Measurements from ENCODE around the gene FOSL2.

FOSL2 gene

DNA sequence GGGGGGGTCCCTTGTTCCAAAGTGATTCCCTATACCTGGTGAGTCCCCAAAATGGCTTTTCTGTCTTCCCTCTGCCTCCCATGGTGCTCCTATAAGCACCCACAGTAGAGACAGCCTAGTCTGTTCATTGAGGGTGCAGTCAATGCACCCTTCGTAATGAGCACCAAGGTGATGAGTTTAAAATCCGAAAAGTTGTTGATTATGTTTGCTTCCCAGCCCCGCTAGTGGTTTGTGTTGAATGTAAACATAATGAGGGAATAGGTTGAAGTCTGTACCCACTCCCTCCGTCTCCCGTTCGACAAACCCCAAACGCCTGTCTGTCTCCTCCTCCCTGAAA lies 2.3 kb downstream of the FOSL2 start:
- DNase-seq (ENCODE audit: low read depth, low spot score), result no peak

DNA sequence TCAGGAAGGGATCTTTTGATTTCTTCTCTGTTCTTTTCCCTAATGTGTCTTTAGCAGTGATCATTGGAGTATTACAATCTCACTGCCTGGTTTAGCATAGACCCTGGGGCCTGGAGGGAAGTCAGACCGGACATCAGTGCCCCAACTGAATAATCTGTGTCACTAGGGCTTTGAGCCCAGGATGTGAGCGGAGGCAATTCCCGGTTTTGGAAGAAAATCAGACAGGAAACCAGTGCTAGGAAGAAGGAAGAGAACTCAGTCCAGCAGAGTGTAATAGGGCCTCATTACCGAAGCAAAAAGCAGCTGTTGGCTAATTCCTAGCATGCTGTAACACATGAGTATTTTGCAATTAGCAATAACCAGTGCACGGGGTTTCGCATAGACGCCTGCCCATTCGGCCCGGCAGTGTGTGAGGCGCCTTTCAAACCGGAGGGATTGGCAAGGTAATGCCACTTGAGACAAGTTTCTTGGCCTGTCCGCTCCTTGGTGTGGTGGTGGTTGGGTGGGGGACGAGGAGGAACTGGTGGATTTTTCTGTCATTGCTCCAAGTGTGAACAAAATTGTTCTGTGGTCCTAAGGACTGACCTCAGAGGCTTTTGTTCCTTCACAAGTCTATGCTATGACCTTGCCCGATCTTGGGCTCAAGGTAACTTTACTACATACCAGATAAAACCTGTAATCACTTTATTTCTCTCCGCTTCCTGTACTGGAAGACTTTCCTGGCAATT lies 2.8 kb downstream of the FOSL2 start:
- DNase-seq (ENCODE audit: low read depth, low spot score), result no peak

DNA sequence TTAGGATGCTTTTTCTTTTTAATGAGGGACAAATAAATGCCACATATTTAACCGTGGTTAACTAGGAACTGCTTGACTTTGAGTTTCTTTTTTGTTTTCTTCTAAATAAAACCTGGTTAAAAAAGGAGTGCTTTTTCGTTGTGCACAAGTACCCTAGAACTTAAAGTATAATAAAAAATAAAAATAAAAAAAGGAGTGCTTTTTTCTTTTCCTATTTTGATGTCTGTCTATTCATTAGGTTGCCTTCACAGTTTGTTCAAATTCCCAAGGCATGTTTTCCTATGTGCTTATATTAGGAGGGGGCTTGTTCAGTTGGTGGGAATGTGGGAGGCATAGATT lies 4.4 kb downstream of the FOSL2 start:
- no peak for DNase-seq (ENCODE audit: low read depth, low spot score)

DNA sequence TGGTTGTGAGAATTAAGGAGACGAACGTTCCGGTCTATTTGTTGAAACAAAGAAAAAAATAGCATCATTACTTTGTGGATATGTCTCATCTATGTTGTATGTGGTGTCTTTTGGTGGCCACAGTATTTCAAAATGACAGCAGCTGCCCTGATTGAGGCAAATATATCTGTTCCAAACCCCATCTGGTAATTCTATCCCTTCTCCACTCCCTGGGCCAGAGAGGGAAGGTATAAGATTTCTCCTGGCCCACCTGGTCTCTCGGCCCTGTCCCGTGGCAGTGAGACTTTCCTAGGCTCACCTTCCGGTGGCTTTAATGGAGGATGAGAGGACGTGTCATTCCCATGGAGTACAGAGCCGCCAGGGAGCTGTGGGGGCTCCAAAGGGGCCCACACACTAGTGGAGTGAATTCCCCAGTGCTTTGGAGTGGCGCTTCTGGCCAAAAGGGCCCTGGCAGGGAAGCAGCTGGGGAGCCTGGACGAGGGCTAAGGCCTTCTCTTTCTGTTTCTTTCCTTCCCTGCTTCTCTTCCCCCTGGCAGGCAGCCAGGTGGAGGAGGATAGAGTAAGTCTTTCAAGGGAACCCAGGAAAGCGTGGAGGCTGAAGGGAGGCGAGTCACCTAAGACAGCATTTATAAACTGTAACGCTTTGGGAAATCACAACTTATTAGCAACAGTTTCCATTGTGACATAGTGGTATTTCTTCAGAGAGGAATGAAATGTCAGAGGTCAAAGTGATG lies 5.6 kb downstream of the FOSL2 start:
- DNase-seq (ENCODE audit: low read depth, low spot score), result no peak

DNA sequence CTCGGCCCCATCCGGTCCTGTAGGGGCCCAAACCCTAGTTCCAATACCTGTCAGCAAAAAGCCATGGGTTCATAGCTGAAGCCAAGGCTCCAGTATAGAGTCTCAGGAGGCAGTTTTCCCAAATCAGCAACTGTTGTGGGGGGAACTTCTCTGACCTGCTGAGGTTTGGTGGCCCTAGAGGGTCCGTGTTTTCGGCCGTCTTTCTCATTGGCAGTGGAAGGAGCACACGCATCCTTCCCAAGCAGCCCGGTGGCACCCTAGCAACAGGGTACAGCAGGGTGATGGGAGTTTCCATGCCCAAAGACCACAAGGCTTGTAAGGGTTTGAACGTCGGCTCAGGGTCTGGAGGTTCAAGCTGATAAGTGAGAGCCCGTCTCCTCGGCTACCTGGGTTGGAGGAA lies 6.6 kb downstream of the FOSL2 start:
- no peak for DNase-seq (ENCODE audit: low read depth, low spot score)

DNA sequence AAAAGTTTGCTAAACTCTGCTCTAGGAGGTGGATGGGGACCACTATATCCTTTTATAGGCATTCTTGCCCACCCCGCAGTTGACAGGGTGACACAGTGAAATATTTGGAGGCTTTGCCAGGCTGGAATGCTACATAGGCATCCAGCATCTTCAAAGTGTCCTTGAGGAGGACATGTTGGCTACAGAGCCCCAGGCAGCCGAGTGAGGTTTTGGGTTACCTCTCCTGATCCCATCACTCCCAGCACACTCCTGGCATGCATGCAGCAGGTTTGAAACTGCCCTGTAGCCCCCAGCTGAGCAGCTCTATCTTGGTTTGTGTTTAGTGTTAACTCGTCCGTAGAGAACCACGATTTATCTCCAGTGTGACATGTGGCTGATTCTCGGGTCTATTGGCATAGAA lies 7.3 kb downstream of the FOSL2 start:
- no peak for DNase-seq (ENCODE audit: low read depth, low spot score)

DNA sequence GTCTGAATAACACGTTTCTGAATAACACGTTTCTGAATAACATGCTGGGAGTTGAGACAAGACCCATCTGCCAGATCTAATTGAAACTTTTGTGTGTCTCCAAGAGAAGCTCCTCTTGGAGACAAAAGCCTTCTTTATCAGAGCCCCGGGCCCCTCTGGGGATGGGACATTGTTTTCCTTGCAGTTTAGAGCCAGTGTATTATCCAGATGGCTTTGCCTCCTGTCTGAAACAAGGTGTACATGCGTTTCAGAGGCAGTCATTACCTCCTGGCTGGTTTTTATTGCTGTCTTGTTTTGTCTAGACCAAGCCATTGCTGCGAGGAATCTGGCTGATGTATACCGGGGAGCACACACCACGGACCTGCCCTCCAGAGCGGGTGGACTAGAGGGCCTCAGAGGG lies 7.8 kb downstream of the FOSL2 start:
- DNase-seq (ENCODE audit: low read depth, low spot score), result no peak

DNA sequence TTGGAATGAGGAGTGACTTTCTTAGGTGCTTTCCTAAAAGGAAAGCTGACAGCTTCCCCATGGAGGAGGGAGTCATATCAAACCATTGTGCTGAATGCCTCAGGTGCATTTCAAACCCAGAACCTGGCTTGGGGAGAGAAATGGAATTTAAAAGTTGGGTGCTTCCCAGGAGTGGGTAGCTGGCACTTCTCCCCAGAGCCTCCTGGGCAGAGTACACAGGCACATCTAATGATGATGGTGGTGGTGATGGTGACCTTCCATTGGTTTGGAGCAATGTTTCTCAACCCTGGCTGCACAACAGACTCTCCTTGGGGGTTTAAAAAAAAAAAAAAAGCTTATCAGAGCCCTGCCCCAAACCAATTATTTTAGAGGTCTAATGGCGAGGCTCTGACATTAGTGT lies 8.3 kb downstream of the FOSL2 start:
- DNase-seq (ENCODE audit: low read depth, low spot score), result no peak

DNA sequence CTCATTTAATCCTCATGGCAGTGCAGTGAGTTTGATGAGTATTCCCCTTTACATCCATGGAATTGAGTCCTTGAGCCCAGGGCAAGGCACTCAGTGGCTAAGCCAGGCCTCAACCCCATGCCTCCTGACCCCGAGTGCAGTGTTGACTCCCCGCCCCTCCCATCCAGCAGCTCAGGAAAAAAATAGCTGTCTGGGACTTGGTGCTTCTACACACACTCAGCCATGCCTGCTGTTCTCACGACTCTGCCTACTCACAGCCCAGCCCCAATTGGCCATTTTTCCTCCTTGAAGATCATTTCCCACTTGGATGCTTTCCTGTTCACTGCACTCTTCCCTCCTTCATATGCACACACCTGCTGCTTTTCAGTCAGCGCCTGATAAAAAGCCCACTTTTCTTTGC lies 8.8 kb downstream of the FOSL2 start:
- no peak for DNase-seq (ENCODE audit: low read depth, low spot score)

DNA sequence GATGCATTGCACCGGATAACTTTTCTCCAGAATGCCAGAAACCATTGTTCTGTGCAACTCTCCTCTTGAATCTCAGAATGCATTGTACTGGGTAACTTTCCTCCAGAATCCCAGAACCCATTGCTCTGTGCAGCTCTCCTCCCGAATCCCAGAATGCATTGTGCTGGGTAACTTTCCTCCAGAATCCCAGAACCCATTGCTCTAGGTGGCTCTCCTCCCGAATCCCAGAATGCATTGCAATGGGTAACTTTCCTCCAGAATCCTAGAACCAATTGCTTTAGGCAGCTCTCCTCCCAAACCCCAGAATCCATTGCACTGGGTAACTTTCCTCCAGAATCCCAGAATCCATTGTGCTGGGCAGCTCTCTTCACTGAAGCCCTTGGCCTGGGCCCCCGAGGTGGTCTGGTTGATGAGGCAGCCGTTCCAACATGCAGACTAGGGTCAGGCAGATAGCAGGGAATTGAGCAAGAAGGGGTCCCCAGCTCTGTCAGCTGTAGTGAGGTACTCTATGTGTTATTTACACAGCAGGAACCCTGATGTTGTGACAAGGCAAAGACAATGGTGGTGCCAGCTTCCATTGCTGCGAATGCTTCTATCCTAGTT lies 9.4 kb downstream of the FOSL2 start:
- DNase-seq (ENCODE audit: low read depth, low spot score), result no peak

DNA sequence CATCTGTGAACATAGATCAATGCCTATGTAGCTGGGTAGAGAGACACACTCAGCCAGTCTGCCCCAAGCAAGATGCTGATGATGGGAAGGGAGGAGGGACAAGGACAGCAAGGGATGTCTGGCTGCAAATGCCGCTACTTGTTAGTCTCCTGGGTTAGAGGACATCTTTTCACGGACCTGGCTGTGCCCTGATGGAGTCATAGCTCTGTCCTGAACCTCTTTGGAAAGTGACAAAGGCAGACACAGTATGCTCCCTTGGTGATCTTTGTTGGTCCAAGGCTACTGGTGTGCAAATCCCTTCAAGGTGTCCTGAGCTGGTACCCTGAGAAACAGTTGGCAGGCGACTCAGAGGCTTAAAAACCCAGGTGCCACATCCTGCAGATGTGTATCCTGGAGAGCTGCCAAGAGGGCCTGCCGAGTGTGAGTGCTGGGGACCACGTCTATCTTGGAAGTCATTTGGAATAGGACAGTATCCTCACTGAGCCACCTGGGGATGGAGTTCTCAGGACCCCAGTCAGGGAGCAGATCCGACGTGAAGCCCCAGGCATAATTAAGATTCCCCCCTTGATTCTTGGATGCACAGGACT lies 10.8 kb downstream of the FOSL2 start:
- no peak for DNase-seq (ENCODE audit: low read depth, low spot score)

DNA sequence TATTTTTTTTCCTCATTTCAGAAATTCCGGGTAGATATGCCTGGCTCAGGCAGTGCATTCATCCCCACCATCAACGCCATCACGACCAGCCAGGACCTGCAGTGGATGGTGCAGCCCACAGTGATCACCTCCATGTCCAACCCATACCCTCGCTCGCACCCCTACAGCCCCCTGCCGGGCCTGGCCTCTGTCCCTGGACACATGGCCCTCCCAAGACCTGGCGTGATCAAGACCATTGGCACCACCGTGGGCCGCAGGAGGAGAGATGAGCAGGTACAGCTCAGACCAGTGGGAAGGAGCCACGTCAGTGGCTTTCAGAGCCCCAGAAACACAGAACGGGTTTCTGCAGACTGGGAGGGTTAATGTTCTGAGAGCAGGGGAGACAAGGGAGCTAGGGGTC lies 11.4 kb downstream of the FOSL2 start:
- no peak for DNase-seq (ENCODE audit: low read depth, low spot score)

DNA sequence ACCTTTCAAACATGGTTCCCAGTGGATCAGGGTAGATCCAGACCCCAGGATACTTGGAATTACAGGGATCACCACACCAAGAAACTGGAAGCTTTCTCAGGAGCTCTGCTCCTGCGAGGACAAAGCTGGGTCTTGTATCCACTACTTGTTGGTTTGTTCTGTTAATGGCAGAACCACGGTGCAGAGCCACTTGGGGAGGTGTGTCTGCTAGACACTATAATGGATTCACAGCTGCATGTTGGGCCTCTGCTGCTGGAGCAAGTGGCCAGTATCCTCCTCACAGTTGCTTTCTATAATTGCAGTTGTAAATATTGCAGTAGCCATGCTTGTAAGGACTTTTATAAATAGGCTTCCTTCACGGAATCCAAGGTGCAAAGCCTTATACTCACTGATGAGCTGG lies 12.9 kb downstream of the FOSL2 start:
- DNase-seq (ENCODE audit: low read depth, low spot score), result no peak

DNA sequence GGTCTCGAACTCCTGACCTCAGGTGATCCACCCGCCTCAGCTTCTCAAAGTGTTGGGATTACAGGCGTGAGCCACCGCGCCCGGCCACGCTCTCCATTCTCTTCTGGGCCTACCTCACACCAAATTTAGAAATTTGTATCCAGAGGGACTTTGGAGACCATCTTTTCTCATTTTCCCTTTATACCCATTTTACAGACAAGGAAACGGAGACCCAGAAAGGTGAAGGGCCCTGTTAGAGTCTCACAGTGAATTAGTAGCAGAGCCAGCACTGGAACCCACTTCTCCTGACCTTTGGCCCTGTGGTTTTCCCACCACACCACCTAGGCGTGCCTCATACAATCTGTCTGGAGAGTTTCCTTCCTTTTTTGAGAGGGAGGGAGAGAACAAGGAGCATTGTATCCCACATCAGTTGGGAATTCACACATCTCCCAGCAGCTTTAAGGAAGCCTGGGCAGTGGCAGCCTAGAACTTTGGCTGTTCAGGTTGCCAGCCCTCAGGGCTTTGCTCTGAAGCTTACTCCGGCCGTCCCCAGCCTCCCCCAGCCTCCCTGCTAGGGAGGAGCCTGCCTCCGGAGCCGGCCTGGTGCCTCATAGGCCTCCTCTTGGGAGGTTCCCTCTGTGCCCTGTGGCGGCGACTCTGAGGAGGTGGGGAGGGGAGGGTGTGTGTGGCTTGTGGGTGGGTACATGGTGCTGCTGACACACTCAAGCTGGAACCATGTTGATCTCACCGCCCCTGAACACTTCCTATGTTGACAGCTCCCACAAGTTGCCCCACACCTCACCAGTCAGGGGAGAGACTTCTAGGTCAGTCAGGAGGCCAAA lies 13.8 kb downstream of the FOSL2 start:
- DNase-seq (ENCODE audit: low read depth, low spot score), result no peak

DNA sequence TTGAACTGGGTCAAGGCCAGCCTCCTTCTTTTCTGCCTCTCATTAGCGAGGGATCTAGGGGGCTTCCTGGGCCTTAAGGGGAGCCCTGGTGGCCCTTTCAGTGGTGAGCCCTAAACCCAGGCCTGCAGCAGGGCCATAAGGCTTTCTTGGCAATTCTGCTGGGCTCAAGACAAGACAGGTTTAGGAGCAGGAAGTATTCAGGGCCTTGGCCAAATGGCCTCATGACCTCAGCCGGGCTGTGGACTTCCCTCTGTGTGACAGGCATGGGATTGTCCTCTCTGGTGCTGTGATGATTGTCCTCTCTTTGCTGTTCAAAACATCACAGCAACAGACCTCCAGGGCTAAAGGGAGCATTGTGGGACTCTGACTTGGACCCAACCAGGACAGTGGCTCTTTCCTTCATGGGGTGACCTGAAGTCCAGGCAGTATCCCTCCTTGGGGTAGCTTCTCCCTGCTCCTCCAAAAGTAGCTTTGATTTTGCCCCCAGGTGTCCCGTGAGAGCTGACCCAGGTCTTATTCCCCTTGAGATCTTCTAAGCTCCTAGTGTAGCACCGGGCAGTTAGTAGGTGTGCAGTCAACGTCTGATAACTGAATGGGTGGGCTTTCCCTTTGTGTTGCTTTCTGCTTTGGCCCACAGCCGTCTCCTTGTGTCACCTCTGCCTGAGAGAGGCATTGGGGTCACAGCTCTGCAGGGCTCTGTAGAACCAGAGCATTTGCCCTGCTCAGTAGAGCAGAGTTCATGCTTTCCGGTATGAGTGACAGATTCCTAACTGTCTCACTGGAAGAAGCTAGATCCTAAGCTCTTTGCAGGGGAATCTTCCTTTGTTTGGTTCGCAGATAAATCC lies 14.7 kb downstream of the FOSL2 start:
- no peak for DNase-seq (ENCODE audit: low read depth, low spot score)

DNA sequence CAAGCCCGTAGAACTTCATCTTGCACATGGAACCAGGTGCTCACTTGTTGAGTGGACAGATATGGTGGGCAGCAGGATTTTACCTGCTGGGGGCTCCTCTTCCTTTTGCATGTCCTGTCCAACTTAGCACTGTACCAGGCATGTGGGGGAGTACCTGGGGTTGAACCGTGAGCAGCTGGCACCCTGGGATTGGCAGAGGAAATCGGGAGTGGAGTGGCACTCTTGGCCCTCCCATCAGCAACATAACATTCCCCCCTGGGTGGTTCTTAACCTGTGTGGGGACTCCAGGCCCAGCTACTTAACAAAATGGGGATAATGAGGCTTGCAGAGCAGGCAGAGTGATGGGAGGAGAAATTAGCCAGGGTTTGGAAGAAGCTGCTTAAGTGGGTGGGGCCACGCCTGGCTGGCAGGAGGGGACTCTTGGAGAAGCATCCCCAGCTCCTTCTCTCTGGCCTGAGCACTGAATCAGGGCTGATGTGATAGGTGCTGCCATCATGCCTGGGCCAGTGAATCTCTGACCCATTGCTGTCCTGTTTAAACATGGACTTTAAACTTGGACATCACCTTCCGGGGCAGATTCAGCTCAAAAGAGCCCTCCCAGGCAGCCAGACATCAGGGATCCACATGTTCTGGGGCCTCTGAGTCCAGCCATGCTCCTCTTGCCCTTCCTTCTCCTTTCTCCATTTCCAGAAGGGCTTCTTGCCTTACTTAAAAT lies 15.5 kb downstream of the FOSL2 start:
- DNase-seq (ENCODE audit: low read depth, low spot score), result no peak

DNA sequence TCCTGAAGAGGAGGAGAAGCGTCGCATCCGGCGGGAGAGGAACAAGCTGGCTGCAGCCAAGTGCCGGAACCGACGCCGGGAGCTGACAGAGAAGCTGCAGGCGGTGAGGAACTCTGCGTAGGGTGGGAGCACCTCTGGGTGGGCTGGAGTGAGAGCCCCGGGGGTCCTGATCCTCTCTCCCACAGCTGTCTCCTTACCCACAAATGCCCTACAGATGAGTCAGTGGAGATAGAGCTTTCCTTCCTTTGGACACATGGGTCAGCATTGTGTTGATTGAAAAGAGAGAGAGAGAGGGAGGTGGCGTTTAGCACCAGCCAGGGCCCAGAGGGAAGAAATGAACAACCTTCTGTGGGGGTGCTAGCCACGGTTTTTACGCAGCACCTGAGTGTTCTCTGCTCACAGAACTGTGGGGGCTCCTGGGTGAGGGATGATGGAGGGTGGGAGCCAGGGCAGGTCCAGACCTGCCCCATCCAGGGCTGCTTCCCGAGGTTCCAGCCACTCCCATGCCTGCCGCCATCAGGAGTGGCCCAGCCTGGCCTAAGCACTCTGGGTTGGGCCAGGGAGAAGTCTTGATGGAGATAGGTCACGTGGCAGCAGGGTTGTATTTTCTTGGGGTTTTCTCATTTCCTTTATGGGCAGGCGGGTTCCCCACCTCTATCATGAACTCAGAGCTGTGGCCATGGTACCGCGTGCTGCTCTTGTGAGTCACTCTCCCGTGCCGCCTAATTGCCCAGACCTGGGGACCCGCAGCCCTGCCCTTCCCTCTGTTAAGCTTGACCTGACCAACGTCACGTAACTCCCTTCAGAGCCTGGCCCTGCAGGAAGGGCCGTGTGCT lies 16.3 kb downstream of the FOSL2 start:
- peak; percentile 84 for DNase-seq (ENCODE audit: low read depth, low spot score)

DNA sequence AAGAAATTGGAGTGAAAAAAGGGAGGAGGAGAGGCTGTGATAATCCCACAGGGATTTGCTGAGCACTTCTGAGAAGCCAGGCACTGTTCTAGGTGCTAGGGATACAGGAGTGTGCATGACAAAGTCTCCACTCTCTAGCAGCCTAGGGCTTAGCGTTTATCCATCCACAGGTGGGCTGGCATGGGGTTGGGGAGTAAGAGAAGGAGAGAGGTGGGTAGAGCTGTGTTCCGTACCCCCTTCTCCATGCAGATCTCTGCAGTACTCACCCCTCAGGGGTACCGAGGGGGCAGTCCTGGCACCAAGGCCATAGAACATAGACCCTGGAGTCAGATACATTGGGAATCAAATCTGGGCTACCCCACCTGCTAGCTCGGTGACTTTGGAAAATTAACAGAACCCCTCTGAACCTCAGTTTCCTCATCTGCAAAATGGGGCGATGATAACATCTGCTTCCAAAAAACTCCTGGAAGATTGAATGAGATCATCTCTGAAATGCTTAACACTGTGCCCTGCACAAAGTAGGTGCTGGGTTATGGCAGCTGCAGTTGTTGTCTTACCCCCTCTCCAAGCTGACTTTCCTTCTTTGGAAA lies 18.6 kb downstream of the FOSL2 start:
- no peak for DNase-seq (ENCODE audit: low read depth, low spot score)

DNA sequence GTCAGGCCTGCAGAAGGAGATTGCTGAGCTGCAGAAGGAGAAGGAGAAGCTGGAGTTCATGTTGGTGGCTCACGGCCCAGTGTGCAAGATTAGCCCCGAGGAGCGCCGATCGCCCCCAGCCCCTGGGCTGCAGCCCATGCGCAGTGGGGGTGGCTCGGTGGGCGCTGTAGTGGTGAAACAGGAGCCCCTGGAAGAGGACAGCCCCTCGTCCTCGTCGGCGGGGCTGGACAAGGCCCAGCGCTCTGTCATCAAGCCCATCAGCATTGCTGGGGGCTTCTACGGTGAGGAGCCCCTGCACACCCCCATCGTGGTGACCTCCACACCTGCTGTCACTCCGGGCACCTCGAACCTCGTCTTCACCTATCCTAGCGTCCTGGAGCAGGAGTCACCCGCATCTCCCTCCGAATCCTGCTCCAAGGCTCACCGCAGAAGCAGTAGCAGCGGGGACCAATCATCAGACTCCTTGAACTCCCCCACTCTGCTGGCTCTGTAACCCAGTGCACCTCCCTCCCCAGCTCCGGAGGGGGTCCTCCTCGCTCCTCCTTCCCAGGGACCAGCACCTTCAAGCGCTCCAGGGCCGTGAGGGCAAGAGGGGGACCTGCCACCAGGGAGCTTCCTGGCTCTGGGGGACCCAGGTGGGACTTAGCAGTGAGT lies 19.4 kb downstream of the FOSL2 start:
- no peak for DNase-seq (ENCODE audit: low read depth, low spot score)
